ENCODE results near the gene PA2G4.

PA2G4 gene

DNA sequence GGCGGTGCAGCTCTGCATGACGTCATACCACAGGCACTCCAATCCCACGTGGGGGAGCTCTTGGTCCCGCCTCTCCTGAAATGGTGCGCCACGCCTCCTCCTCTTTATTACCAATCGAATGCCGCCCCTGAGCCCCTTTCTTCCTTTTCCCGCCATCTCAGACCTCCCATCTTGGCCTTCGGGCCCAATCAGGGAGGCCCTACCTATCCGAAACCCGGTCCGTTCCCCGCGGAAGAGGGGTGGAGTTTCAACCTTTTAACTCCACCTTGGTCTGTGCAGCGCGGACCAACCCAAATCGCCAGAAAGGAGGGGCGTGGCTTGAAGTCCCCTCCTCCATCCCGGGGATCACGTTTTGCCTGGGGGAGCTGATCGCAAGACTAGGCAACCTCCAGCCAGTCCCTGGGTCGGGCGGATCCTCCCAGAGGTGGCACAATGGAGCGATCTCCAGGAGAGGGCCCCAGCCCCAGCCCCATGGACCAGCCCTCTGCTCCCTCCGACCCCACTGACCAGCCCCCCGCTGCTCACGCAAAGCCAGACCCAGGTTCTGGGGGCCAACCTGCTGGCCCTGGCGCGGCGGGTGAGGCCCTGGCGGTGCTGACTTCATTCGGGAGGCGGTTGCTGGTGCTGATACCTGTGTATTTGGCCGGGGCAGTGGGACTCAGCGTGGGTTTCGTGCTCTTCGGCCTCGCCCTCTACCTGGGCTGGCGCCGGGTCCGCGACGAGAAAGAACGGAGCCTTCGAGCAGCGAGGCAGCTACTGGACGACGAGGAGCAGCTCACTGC lies 23.7 kb downstream of the PA2G4 start, which contains the start of gene ESYT1:
TSS of gene ESYT1 (plus strand) at position 380 of the 782 bp plus-strand sequence. CDS start at position 433, 53 bp downstream.
- DNase-seq = peak; percentile 99

DNA sequence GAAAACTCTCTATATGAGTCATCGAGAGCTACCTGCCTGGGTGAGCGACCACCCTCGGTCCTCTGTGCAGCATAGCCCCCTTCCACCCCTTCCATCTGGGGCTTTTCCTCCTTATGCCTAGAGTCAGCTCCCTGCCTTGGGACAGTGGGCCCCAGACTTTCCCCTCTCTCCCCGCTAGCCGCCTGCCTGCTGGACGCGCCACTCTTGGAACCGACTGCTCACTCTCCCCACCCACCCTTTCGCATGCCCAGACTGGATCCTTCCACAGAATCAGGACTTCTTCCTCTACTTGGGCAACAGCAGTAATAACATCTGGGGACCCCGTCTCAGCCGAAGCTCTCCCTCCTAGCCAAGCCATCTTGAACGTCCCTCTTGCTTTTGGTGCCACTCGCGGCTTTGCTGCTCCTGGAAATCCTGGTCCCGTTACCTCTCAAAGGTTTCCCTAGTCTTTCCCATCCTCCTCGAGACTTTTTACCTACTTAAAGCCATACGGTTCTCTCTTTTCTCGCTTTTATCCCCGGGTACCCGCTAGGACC lies 24.4 kb downstream of the PA2G4 start:
- no peak for DNase-seq

GRCh38 chr12:56129206-56129941 lies 25.0 kb downstream of the PA2G4 start:
- no peak for DNase-seq

DNA sequence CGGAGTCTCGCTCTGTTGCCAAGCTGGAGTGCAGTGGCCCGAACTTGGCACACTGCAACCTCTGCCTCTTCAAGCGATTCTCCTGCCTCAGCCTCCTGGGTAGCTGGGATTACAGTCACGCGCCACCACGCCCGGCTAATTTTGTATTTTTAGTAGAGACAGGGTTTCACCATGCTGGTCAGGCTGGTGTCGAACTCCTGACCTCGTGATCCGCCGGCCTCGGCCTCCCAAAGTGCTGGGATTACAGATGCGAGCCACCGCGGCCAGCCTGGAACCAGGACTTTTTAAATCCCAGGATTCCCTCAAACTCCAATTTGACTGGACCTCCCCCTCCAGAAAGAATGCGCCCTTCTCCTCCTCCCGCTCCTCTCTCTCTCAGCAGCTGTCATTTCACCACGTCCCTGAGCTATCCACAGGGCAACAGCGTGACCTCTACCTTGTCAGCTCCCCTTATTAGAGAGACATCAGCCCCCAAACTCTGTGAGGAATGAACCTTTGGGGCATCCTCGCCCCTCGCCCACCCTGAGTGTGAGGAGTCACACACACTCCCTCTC lies 25.7 kb downstream of the PA2G4 start:
- DNase-seq = no peak

GRCh38 chr12:56130876-56131275 lies 26.5 kb downstream of the PA2G4 start:
- DNase-seq = no peak

- DNase-seq = no peak
Measured at GRCh38 chr12:56134897-56135296, 30.5 kb downstream of the PA2G4 start.

- DNase-seq = no peak
Measured at GRCh38 chr12:56137853-56138571, 33.7 kb downstream of the PA2G4 start.

DNA sequence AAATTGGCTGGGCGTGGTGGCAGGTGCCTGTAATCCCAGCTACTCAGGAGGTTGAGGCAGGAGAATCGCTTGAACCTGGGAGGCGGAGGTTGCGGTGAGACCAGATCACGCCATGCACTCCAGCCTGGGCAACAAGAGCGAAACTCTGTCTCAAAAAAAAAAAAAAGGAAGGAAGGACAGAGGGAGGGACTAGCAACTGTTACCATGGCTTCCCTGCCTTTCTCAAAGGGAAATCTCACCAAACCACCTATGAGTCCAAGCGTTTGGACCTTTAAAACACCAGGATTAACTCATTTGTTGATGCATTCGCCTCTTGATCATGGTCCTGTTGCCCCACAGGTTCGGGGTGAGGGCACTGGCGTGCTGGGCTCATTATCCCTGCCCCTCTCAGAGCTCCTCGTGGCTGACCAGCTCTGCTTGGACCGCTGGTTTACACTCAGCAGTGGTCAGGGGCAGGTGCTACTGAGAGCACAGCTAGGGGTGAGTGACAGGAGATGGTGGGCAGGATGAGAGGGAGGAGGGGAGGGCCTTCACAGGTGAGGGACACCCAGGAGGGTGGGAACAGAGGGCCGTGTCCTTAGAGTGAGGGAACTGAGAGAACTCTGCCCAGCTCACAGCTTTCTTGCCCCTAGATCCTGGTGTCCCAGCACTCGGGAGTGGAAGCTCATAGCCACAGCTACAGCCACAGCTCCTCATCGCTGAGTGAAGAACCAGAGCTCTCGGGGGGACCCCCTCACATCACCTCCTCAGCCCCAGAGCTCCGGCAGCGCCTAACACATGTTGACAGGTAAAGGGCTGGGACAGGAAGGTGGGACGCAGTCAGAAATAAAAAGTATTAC lies 37.8 kb downstream of the PA2G4 start:
- DNase-seq = no peak

DNA sequence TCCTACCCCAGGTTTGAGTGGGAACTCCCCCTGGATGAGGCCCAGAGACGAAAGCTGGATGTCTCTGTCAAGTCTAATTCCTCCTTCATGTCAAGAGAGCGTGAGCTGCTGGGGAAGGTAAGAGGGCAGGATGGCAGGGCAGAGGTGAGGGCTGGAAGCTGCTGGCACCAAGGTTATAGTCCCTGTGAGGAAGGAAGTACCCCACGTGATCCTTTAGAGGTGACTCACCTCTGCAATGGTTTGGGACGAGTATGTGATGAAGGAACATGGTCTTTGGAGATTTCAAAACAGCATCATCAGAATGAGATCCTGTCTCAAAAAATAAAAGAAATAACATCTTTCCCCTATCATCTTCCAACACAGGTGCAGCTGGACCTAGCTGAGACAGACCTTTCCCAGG lies 38.9 kb downstream of the PA2G4 start:
- no peak for DNase-seq

DNA sequence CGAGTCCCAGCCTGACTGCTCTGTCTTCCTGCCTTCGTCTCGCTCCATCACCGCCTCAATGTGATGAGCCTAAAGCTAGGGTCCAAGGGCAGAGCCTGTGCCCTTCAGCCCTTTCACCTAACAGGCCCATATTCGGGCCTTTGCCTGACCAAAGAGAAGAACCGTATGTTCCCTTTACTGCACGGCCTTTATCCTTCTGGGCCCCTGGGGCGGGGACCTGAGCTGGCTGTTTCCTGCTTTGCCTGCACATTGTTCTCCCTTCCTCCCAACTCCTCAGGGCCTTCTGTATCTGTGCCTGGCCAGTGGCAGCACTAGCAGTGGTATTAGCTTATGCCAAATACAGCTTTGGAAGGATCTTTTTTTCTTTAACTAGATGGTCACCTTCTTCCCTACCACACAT lies 39.5 kb downstream of the PA2G4 start:
- no peak for DNase-seq

- no peak for DNase-seq
Measured at GRCh38 chr12:56145217-56145616, 40.9 kb downstream of the PA2G4 start.

- DNase-seq = no peak
Measured at GRCh38 chr12:56146492-56147460, 42.4 kb downstream of the PA2G4 start.

DNA sequence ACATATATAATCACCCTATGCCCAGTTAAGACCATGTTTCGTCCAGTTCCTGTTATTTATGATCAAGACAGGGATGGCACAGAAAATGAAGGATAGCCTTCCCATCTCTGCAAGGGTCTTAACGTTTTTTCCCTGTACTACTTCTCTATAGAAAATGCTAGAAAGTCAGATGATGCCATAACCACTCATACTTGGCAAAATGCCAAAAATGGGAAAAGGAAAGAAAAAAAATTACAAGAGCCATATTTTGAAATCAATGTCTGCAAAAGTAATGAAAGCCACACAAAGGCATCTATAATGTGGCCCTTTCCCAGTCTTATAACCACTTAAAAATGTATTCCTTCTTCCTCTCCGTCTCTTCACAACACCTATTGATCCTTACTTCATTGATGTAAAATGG lies 46.2 kb downstream of the PA2G4 start:
- DNase-seq = no peak

- DNase-seq = peak; percentile 60
Measured at GRCh38 chr12:56151672-56152131, 47.3 kb downstream of the PA2G4 start.

DNA sequence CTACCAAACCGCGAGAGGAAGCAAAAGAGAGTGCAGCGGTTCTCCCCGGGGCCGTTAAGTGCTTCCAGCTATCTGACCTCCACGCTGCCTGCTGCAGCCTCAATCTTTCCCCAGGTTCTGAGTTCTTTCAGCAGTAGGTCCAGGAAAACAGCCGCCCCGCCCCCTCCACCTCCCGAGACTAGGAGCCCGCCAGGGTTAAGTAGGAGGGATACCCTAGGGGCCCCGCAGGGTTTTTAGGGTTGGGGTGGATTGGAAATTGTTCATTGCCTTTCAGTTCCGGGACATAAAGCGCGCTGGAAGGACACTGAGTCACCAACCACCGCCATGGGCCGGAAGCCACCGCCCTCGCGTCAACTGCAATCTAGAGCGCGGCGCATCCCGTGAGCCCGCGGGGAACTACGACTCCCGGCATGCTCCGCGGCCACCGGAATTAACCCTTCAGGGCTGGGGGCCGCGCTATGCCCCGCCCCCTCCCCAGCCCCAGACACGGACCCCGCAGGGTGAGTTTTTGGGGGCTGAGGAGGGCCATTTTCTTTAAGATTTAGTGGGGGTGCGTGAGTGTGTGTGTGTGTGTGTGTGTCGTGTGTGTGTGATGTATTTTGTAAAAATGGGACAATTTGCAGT lies 47.9 kb downstream of the PA2G4 start, which contains the start of gene MYL6B:
TSS of gene MYL6B (plus strand) at position 456 of the 624 bp plus-strand sequence. CDS start 1,332 bp downstream, outside the sequence.
- DNase-seq = peak; percentile 48

DNA sequence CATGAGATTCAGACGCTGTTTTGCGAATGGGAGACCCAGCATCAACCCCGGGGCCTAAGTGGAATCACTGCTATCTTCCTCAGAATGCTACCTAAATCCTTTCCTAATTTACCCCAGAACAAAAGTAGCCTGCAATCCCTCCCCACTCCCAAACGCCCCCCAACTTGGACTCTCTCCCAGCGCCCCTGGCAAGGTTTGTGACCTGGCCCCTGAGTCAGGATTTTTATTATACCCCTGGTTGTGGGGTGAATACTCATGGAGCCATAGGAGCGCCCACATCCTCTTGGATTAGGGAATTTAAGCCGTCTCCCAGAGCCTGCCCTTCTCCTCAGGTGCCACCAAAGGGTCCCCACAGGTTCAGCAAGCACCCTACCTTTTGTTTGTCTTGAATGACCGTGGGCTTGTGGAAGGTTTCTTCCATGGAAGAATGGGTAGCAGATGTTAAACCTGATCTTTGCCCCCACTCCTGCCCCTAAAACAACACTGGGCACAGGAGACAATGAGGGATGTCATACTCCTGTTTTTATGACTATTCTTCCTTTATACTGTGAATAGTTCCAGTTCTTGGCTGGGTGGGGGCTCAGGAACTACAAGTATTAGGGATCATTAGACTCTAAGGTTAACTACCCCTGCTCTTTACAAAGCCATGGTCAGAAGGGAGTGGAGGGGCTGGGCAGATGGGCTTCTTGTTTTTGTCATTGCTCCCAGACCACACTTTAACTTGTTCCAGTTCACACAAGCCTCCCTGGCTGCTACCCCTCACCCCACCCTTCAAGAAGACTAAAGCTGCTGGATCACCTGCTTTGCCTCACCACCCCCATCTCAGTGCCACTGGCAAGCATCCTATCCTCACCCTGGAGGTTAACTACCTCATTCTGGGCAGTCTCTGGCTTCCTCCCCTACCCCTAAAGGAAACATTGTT lies 48.7 kb downstream of the PA2G4 start:
- DNase-seq = no peak

- DNase-seq = no peak
Measured at GRCh38 chr12:56153678-56154065, 49.3 kb downstream of the PA2G4 start.

DNA sequence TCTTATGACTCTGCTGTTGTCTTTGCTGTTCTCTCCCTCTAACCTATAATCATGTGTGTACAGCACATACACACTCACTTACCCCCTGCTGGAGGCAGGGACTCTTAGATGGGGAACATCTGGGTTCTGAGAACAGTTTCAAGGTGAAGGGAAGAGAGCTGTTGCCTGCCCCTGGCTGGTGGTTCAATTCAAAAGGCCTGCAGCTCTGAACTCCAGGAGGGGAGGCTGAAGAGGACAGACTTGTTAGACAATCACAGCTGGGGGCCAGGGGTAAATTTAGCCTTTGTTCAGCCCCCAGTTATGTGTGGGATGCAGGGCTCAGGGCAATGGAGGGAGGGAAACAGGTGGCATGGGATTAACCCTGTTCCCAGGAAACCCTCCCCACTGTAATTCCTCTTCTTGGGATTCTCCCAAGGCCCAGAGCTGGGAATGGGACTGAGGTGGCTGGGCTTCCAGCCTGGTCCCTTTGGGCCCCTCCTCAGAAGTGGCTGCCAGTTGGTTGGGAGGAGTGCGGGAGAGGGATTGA lies 50.0 kb downstream of the PA2G4 start:
- no peak for DNase-seq

- no peak for DNase-seq
Measured at GRCh38 chr12:56154818-56155217, 50.5 kb downstream of the PA2G4 start.

All from NCI-H1694 (cell line).